Measurements from ENCODE around the gene IRAG1. TPM values are rescaled to one million over a fixed set of nuclear protein-coding genes. Genes with fewer than 3 reads are reported as not detected.

Gene IRAG1, protein sequence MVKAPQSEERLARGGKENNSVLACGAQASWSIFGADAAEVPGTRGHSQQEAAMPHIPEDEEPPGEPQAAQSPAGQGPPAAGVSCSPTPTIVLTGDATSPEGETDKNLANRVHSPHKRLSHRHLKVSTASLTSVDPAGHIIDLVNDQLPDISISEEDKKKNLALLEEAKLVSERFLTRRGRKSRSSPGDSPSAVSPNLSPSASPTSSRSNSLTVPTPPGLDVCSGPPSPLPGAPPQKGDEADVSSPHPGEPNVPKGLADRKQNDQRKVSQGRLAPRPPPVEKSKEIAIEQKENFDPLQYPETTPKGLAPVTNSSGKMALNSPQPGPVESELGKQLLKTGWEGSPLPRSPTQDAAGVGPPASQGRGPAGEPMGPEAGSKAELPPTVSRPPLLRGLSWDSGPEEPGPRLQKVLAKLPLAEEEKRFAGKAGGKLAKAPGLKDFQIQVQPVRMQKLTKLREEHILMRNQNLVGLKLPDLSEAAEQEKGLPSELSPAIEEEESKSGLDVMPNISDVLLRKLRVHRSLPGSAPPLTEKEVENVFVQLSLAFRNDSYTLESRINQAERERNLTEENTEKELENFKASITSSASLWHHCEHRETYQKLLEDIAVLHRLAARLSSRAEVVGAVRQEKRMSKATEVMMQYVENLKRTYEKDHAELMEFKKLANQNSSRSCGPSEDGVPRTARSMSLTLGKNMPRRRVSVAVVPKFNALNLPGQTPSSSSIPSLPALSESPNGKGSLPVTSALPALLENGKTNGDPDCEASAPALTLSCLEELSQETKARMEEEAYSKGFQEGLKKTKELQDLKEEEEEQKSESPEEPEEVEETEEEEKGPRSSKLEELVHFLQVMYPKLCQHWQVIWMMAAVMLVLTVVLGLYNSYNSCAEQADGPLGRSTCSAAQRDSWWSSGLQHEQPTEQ
- total RNA-seq = 40.8 and 69.0 TPM in 2 replicates

DNA sequence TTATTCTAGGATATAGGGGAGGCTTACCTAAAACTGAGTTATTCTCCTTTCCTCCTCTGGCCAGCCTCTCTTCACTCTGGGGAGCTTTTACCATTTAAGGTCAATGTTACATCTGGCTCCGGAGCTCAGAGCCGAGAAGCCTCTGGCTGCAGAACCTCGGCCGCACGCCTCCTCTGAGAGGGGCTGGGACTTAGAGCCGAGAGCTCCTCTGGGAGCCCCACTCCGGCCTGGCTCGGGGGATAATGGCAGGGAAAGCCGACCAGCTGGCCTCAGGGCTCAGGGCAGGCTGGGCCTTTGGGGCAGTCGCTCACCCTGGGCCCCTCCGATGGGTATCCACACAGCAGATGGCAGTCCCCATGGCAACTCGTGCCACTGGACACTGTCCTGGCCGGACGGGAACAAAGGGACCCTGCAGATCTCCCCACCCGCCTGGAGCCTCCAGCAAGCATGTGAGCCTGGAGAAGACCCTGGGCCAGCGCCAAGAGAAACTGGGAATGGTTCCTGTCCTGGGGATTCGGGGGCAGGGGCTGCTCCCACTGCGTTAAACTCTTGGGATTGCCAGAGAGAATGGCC, at the start of gene IRAG1:
TSS of gene IRAG1 (minus strand) at position 247 of the 573 bp plus-strand sequence. CDS start at position 94, 153 bp downstream.

Other genes with a start within 250 kb of the IRAG1 start
- 3.1 and 5.8 TPM in 2 replicates for gene AMPD3, start 238.5 kb downstream of the IRAG1 start, total RNA-seq
- gene RNF141, start 152.6 kb downstream of the IRAG1 start, total RNA-seq = 37.0 and 60.7 TPM in 2 replicates
- 0.23 and 4.6 TPM in 2 replicates for gene LYVE1, start 125.1 kb downstream of the IRAG1 start, total RNA-seq
- 24.7 and 30.8 TPM in 2 replicates for gene CTR9, start 57.5 kb upstream of the IRAG1 start, total RNA-seq
- 778 and 787 TPM in 2 replicates for gene EIF4G2, start 115.2 kb upstream of the IRAG1 start, total RNA-seq
- 20.3 and 21.2 TPM in 2 replicates for gene ZBED5, start 164.3 kb upstream of the IRAG1 start, total RNA-seq

Data from smooth muscle cell of the pulmonary artery (primary cell).